Mucosa of rectum (tissue), 2 donors: Measurements from ENCODE around the gene TAPBP.
"Not testable (repeated sequence)": the region's sequence is repeated elsewhere in the genome, so short reads cannot be mapped to it uniquely, and the experiment has no call there.

Experiments used
- H3K27ac ChIP-seq, 2 donors: one replicate each; pipeline ENCODE4 v1.7.0; 2013; ENCODE audit warnings: inconsistent platforms in 2 of 2, low read depth in 2 of 2, low read length in 2 of 2
- H3K27me3 ChIP-seq, 2 donors: one replicate each; pipeline ENCODE4 v1.7.0; 2013; ENCODE audit warnings: low read length in 2 of 2; ENCODE audit not compliant: control insufficient read depth in 2 of 2, insufficient read depth in 2 of 2
- H3K36me3 ChIP-seq, 2 donors: one replicate each; pipeline ENCODE4 v1.7.0; 2013; ENCODE audit warnings: low read length in 2 of 2; ENCODE audit not compliant: control insufficient read depth in 2 of 2, insufficient read depth in 2 of 2
- H3K4me1 ChIP-seq, 2 donors: one replicate each; pipeline ENCODE4 v1.7.0; 2013; ENCODE audit warnings: low read length in 2 of 2, mild to moderate bottlenecking in 1 of 2; ENCODE audit not compliant: control insufficient read depth in 2 of 2, insufficient read depth in 2 of 2
- H3K4me3 ChIP-seq, 2 donors: one replicate each; pipeline ENCODE4 v1.7.0; 2013; ENCODE audit warnings: low read length in 2 of 2
- H3K9ac ChIP-seq, 2 donors: one replicate each; pipeline ENCODE4 v1.7.0; 2013; ENCODE audit warnings: low read length in 2 of 2, low read depth in 1 of 2, mild to moderate bottlenecking in 1 of 2
- H3K9me3 ChIP-seq, 2 donors: one replicate each; pipeline ENCODE4 v1.7.0; 2013; ENCODE audit warnings: low read length in 2 of 2; ENCODE audit not compliant: control insufficient read depth in 2 of 2
- donor health status: healthy.
- donor health status: Normal muscosa, but diverticular disease.

TAPBP gene

DNA sequence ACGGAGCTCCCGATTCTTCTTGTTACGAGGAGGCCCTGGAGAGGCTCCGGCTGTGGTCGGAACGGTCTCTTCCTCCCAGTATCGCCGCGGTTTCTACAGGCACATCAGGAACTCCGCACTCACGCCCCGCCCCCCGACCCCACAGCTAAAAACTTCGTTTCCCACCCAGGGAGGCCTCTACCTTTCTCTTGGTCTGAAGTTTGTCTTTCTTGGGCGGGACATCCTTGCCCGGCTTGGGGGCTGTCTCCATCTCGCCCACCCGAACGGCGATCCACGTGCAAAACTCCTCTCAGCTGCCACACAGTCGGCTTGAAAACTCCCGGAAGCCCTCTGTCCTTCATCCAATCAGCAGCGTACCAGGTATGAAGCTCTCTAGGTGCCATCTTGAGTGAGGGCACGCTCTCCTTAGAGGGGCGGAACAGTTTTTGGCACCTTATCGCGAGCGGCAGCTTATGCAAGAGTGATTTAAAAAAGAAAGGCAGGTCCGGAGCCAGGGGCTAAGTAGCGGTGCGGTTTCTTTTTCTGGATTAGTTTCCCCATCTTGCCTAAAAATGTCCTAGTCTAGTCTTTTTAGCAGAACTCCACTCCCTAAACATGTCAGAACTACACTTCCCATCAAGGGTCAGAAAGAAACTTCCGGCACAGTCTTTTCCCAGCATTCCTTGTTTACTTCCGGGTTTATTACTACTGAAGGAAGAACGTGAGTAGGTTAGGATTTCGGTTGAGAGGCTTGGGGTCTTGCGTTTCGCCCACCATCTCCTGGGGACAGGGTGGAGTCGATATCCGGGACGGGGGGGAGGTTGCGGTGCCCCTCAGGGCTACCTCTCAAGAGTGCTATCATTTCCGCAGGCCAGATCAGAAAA lies 24.7 kb downstream of the TAPBP start, which contains the start of the genes PFDN6 and WDR46:
Gene PFDN6 (plus strand): TSS at position 681 of the 863 bp plus-strand sequence. CDS start 256 bp downstream, outside the sequence.
Gene WDR46 (minus strand): TSS at position 319 of the 863 bp plus-strand sequence. CDS start 69 bp downstream, at position 250.
- peak within 1 kb of the TSS; percentile 85 to 99 for H3K4me3 ChIP-seq
- H3K27ac ChIP-seq = peak within 1 kb of the TSS; percentile 50 to 82
- peak within 1 kb of the TSS; percentile 66 to 90 for H3K9ac ChIP-seq
- H3K27me3 ChIP-seq = no peaks in the 10 kb centered on the region
- H3K9me3 ChIP-seq = no peaks in the 10 kb centered on the region
- H3K4me1 ChIP-seq = peaks cover 18 to 19% of the 10 kb centered on the region in 2 donors
- peaks cover 33 to 42% of the 10 kb centered on the region in 2 donors for H3K36me3 ChIP-seq

DNA sequence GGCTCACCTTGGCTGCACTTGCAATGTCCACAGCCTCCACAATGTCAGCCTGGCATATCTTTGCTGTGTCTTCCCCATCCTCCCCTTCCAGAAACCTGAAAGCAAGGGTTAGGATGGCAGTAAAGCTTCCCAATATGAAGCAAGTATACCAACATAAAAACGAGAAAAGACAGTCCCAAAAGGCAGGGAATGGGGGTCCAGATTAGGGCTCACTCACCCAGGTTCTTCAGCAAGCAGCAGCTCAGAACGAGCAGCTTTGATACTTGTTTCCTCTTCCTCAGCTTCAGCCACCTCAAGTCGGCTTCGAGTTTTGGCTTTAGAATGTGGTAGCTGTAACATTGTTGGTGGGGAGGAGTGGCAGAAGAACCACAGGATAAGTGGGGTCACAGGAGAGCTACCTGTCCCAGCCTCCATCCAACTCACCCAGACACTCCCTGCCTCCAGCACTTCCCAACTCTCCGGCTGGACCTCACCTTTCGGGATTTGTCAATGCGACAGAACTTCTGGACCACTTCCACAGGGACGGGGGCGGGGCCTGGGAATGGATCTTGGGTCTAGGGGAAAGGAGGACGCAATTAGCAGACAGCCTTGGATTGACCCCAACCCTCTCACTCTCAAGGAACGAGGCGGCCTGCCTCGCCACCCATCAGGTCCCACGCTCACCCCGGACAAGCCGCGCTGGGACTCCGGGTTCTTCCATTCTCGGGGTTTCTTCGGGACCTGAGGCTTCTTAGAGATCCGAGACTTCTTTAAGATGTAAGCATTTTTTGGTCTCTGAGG lies 25.5 kb downstream of the TAPBP start:
- Histone ChIP-seq H3K27me3 (no peaks in the 10 kb centered on the region), H3K27ac (peak overlapping the region; percentile 50 to 82), H3K9ac (peak overlapping the region; percentile 66 to 90), H3K9me3 (no peaks in the 10 kb centered on the region), H3K36me3 (peaks cover 35 to 36% of the 10 kb centered on the region in 2 donors), H3K4me3 (peak overlapping the region; percentile 85 to 99), H3K4me1 (peaks cover 18 to 19% of the 10 kb centered on the region in 2 donors)

DNA sequence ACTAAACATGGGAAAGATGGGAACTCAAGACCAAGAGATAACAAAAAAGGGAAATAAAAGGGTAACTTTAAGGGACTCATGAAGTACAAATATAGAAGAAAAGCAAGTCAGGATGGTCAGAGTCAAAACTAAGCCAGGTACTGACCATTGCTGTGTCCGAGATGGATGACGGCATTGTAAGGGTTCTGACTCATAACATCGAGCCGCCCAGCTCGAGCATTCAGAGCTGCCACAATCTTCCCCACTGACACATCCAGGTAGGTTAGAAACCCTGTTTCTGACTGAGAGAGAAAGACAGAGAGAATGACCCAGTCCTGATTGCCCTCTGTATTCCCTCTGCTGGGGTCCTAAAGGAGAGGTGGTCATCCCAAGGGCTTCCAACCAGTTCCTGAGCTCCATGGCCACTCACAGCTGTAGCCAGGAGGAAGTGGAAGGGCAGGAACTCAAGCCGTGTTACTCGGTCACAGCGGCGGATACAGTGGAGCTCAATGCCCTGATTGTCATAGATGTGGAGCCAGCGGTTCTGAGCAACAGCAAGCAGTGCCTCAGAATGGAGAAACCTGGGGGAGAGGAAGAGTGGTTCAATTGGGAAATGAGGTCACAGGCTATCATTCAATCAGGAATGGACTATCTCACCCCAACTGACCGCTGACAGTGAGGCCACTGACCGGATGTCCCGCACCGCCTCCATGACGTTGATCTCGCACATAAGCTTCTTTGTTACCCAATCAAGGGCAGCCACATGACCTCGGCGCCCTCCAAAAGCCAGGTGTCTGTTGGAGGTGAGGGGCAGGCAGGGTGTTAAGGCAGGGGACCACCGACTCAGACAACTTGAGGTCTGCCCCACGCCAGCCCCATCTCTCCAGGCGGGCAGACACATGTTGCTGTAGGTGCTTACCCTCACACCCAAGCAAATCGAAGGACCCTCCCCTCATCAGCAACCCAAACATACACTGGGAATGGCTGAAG lies 26.6 kb downstream of the TAPBP start:
- H3K9ac ChIP-seq = no peak overlapping the region
- H3K4me3 ChIP-seq = peak overlapping the region in 1 of 2 donors; percentile 99
- H3K27ac ChIP-seq = no peak overlapping the region
- H3K27me3 ChIP-seq = no peaks in the 10 kb centered on the region
- no peaks in the 10 kb centered on the region for H3K9me3 ChIP-seq
- peaks cover 36 to 37% of the 10 kb centered on the region in 2 donors for H3K36me3 ChIP-seq
- peaks cover 18 to 19% of the 10 kb centered on the region in 2 donors for H3K4me1 ChIP-seq

DNA sequence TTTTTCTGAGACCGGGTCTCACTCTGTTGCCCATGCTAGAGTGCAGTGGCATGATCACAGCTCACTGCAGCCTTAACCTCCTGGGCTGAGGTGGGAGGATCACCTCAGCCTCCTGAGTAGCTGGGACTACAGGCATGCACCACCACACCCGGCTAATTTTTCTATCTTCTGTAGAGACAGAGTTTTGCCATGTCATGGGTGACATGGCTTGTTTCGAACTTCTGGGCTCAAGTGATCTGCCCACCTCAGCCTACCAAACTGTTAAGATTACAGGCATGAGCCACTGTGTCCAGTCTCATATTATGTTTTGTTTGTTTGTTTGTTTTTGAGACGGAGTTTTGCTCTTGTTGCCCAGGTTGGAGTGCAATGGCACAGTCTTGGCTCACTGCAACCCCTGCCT lies 28.7 kb downstream of the TAPBP start:
- H3K27ac ChIP-seq, H3K4me3 ChIP-seq, H3K9ac ChIP-seq, H3K9me3 ChIP-seq, H3K27me3 ChIP-seq: not testable (repeated sequence)
- peaks cover 37 to 42% of the 10 kb centered on the region in 2 donors for H3K36me3 ChIP-seq
- peaks cover 14 to 15% of the 10 kb centered on the region in 2 donors for H3K4me1 ChIP-seq

GRCh38 chr6:33280539-33280938 lies 33.3 kb downstream of the TAPBP start:
- Histone ChIP-seq H3K36me3 (peaks cover 46 to 50% of the 10 kb centered on the region in 2 donors), H3K9me3 (no peaks in the 10 kb centered on the region), H3K4me1 (peaks cover 23% of the 10 kb centered on the region in 2 donors), H3K27me3 (no peaks in the 10 kb centered on the region), H3K27ac (no peak overlapping the region), H3K4me3 (no peak overlapping the region), H3K9ac (no peak overlapping the region)

DNA sequence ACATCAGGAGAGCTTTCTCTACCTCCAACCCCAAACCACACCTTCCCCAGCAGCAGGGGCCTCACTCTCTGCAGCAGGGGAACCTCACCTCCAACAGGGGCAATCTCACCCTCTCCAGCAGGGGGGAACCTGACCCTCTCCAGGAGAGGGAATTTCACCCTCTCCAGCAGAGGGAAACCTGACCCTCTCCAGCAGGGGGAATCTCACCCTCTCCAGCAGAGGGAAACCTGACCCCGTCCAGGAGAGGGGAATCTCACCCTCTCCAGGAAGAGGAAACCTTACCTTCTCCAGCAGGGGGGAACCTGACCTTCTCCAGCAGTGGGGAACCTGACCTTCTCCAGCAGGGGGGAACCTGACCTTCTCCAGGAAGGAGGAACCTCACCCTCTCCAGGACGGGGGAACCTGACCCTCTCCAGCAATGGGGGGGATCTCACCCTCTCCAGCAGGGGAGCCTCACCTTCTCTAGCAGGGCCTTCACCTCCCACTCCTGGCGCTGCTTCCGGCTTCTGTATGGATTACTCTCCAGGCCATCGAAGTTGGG lies 33.8 kb downstream of the TAPBP start:
- Histone ChIP-seq H3K9ac (no peak overlapping the region), H3K36me3 (peaks cover 51 to 54% of the 10 kb centered on the region in 2 donors), H3K27ac (no peak overlapping the region), H3K4me3 (no peak overlapping the region), H3K9me3 (no peaks in the 10 kb centered on the region), H3K4me1 (peaks cover 23 to 28% of the 10 kb centered on the region in 2 donors), H3K27me3 (no peaks in the 10 kb centered on the region)

DNA sequence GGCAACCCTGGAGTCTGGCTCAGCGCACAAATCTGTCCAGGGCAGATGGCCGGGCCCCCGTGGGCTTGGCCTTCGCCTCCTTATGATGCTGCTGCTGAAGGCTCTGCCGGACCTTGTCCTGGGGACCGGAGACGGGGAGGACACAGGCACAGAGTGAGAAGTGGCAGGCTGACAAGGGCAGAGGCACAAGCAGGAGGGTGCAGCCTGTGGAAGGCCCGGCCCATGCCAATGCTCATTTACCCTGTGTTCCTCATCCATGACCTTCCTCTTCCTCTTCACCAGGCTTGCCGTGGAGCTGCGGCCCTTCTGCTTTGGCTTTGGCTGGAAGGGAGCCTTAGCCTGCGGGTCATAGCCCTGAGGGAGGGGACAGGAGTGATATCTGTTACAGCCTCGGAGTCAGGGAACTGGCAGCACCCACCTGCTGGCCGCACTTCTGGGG lies 34.6 kb downstream of the TAPBP start:
- no peak overlapping the region for H3K9ac ChIP-seq
- no peak overlapping the region for H3K27ac ChIP-seq
- H3K36me3 ChIP-seq = peaks cover 53 to 56% of the 10 kb centered on the region in 2 donors
- no peaks in the 10 kb centered on the region for H3K27me3 ChIP-seq
- no peaks in the 10 kb centered on the region for H3K9me3 ChIP-seq
- no peak overlapping the region for H3K4me3 ChIP-seq
- peaks cover 30 to 36% of the 10 kb centered on the region in 2 donors for H3K4me1 ChIP-seq

DNA sequence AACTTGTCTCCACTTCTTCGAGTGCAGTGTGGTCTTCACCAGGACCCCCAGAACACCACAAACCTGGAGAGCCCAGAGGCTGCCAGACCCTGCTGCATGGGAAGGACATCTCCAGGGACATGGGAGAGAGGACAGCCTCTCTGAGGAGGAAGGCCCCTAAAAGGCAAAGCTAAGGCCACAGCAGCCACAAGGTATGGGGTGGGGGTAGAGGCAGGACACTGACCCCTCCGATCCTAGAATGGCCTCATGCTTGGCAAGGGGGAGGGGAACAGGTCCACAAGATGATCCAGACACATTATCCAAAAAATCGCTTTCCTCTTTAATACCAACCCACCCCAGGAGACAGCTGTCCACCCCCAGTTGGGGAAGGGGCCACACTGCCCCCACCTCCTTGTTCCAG lies 35.1 kb downstream of the TAPBP start:
- Histone ChIP-seq H3K36me3 (peaks cover 53 to 58% of the 10 kb centered on the region in 2 donors), H3K4me3 (no peak overlapping the region), H3K4me1 (peaks cover 34 to 40% of the 10 kb centered on the region in 2 donors), H3K9ac (no peak overlapping the region), H3K9me3 (no peaks in the 10 kb centered on the region), H3K27me3 (no peaks in the 10 kb centered on the region), H3K27ac (no peak overlapping the region)

GRCh38 chr6:33278392-33278741 lies 35.5 kb downstream of the TAPBP start:
- H3K4me1 ChIP-seq = peaks cover 35 to 43% of the 10 kb centered on the region in 2 donors
- peak overlapping the region; percentile 47 to 82 for H3K9ac ChIP-seq
- H3K27ac ChIP-seq = peak overlapping the region in 1 of 2 donors; percentile 97
- H3K4me3 ChIP-seq = peak overlapping the region; percentile 79 to 82
- no peaks in the 10 kb centered on the region for H3K9me3 ChIP-seq
- no peaks in the 10 kb centered on the region for H3K27me3 ChIP-seq
- peaks cover 51 to 57% of the 10 kb centered on the region in 2 donors for H3K36me3 ChIP-seq
